SU-DHL-6 (cell line): Measurements from ENCODE around the gene NAT16.

Source experiments
- H2AFZ ChIP-seq: fragments of 200-600 bp; sonication (generic); 2 replicates; pipeline ENCODE4 v1.6.1; 2014; ENCODE audit warnings: low read depth, mild to moderate bottlenecking, moderate library complexity, mixed read lengths, antibody characterized with exemption, low read length; ENCODE audit not compliant: severe bottlenecking
- H3F3A ChIP-seq: fragments of 200-600 bp; shearing (Covaris generic); 2 replicates; pipeline ENCODE4 v1.6.0; 2016; ENCODE audit warnings: antibody characterized with exemption, mild to moderate bottlenecking; ENCODE audit not compliant: insufficient read depth
- H3K27ac ChIP-seq: fragments of 200-600 bp; sonication (generic); 2 replicates; pipeline ENCODE4 v1.5.1; 2016; ENCODE audit warnings: low read depth, mild to moderate bottlenecking, low read length, moderate library complexity, mixed read lengths
- H3K27me3 ChIP-seq: fragments of 200-600 bp; sonication (generic), shearing (Covaris generic); 2 replicates; pipeline ENCODE4 v1.6.0; 2014; ENCODE audit warnings: mild to moderate bottlenecking, low read length
- H3K36me3 ChIP-seq: fragments of 200-600 bp; sonication (generic); 2 replicates; pipeline ENCODE4 v1.6.1; 2014; ENCODE audit warnings: mild to moderate bottlenecking, low read length, mixed read lengths
- H3K4me2 ChIP-seq: fragments of 300-600, 200-600 bp; shearing (Covaris generic), sonication (generic); 2 replicates; pipeline ENCODE4 v1.6.0; 2014; ENCODE audit warnings: low read length, low read depth, mild to moderate bottlenecking; ENCODE audit not compliant: poor library complexity, severe bottlenecking
- H3K4me3 ChIP-seq: fragments of 200-600 bp; sonication (generic); 2 replicates; pipeline ENCODE4 v1.5.1; 2014; ENCODE audit warnings: antibody characterized with exemption, low read length, mild to moderate bottlenecking, mixed read lengths; ENCODE audit not compliant: insufficient read depth, poor library complexity, severe bottlenecking
- H3K79me2 ChIP-seq: fragments of 200-600 bp; sonication (generic); 2 replicates; pipeline ENCODE4 v1.6.1; 2014; ENCODE audit warnings: mild to moderate bottlenecking, low read length, moderate library complexity; ENCODE audit not compliant: insufficient read depth
- H3K9ac ChIP-seq: fragments of 200-600 bp; sonication (generic); 2 replicates; pipeline ENCODE4 v1.7.0; 2014; ENCODE audit warnings: mild to moderate bottlenecking, low read length
- H3K9me2 ChIP-seq: fragments of 200-600 bp; sonication (generic); replicated peaks from 2 replicates; pipeline ENCODE4 v1.6.1; 2014; ENCODE audit warnings: low read length; ENCODE audit not compliant: insufficient read depth
- H3K9me3 ChIP-seq: fragments of 200-600 bp; sonication (generic); 2 replicates; pipeline ENCODE4 v1.6.1; 2014; ENCODE audit warnings: low read length, mixed read lengths; ENCODE audit not compliant: insufficient read depth
- H4K20me1 ChIP-seq: fragments of 200-600 bp; sonication (generic); 2 replicates; pipeline ENCODE4 v1.6.1; 2014; ENCODE audit warnings: low read depth, mild to moderate bottlenecking, antibody characterized with exemption, low read length, moderate library complexity, mixed read lengths
- CTCF ChIP-seq: fragments of 200-600 bp; sonication (generic); IDR thresholded peaks from one replicate; pipeline ENCODE4 v1.5.1; 2017; ENCODE audit warnings: antibody characterized with exemption, mild to moderate bottlenecking, low read length, moderate library complexity; ENCODE audit not compliant: insufficient read depth, poor library complexity, severe bottlenecking
- EZH2phosphoT487 ChIP-seq: fragments of 200-600 bp; sonication (generic), shearing (Covaris generic); conservative IDR thresholded peaks from 2 replicates; pipeline ENCODE4 v1.6.1; 2018; ENCODE audit warnings: mild to moderate bottlenecking, antibody characterized with exemption, low read length, moderate library complexity, mixed read lengths

The NAT16 gene

GRCh38 chr7:101198476-101198875 is 18.4 kb upstream of the NAT16 start:
- H3K9me2 ChIP-seq = no peaks in the 10 kb centered on the region
- no peak overlapping the region for H2AFZ ChIP-seq
- no peaks in the 10 kb centered on the region for H3K27me3 ChIP-seq

GRCh38 chr7:101197991-101198390 is 17.9 kb upstream of the NAT16 start:
- Histone ChIP-seq H3K9me3 (no peaks in the 10 kb centered on the region), H3K36me3 (no peaks in the 10 kb centered on the region), H3K27me3 (no peaks in the 10 kb centered on the region), H2AFZ (no peak overlapping the region), H3F3A (no peaks in the 10 kb centered on the region), H3K9ac (no peak overlapping the region), H3K4me3 (no peak overlapping the region), H3K4me2 (no peak overlapping the region), H3K79me2 (no peaks in the 10 kb centered on the region), H3K9me2 (no peaks in the 10 kb centered on the region), H4K20me1 (no peaks in the 10 kb centered on the region), H3K27ac (no peak overlapping the region)
- TF ChIP-seq CTCF (no peak), EZH2phosphoT487 (no peak)

More at GRCh38 chr7:101198476-101198875, 18.4 kb upstream of the NAT16 start:
- no peak overlapping the region for H3K4me2 ChIP-seq
- no peaks in the 10 kb centered on the region for H4K20me1 ChIP-seq
- H3K36me3 ChIP-seq = no peaks in the 10 kb centered on the region
- H3K27ac ChIP-seq = no peak overlapping the region
- no peaks in the 10 kb centered on the region for H3K79me2 ChIP-seq
- no peaks in the 10 kb centered on the region for H3F3A ChIP-seq
- no peaks in the 10 kb centered on the region for H3K9me3 ChIP-seq
- H3K4me3 ChIP-seq = no peak overlapping the region
- TF ChIP-seq EZH2phosphoT487 (no peak), CTCF (no peak)
- H3K9ac ChIP-seq = no peak overlapping the region

GRCh38 chr7:101195884-101196283 is 15.8 kb upstream of the NAT16 start:
- no peak overlapping the region for H3K4me3 ChIP-seq
- no peak overlapping the region for H3K27ac ChIP-seq
- no peaks in the 10 kb centered on the region for H3K79me2 ChIP-seq
- H3K27me3 ChIP-seq = no peaks in the 10 kb centered on the region
- H3K9me3 ChIP-seq = no peaks in the 10 kb centered on the region
- no peaks in the 10 kb centered on the region for H3F3A ChIP-seq
- no peak overlapping the region for H2AFZ ChIP-seq
- H3K9ac ChIP-seq = no peak overlapping the region
- H3K9me2 ChIP-seq = no peaks in the 10 kb centered on the region
- H4K20me1 ChIP-seq = no peaks in the 10 kb centered on the region
- no peak overlapping the region for H3K4me2 ChIP-seq
- no peak for TF ChIP-seq EZH2phosphoT487
- no peak for TF ChIP-seq CTCF
- no peaks in the 10 kb centered on the region for H3K36me3 ChIP-seq
